Muscle of back (tissue), 11 donors: Measurements from ENCODE around the gene CCL14. TPM values are rescaled to one million over a fixed set of nuclear protein-coding genes. Genes with fewer than 3 reads are reported as not detected.
A peak's percentile ranks its signal among the peaks of the same experiment; 100 is the strongest.
"Not testable (repeated sequence)": the region's sequence is repeated elsewhere in the genome, so short reads cannot be mapped to it uniquely, and the experiment has no call there.

Source experiments
- DNase-seq, 3 donors: peaks; one replicate each; pipeline versions ENCODE4 v3.0.0 to v3.0.0-alpha.2; 2013
- polyA plus RNA-seq, 10 donors: library from polyadenylated mRNA; unstranded; fragments of 120-200 nt; gene quantifications; one replicate each; pipeline ENCODE4 v1.2.1, GENCODE V29; 2013; ENCODE audit not compliant: insufficient read length in 10 of 10

Gene CCL14
- polyA plus RNA-seq, 10 donors: 17.4 to 41.0 (median 32.6) TPM

- no peak for DNase-seq
Measured at GRCh38 chr17:35998018-35998545, 11.6 kb upstream of the CCL14 start.

- not testable (repeated sequence) for DNase-seq
Measured at GRCh38 chr17:35995346-35995745, 8.8 kb upstream of the CCL14 start.

- no peak for DNase-seq
Measured at GRCh38 chr17:35991075-35991474, 4.5 kb upstream of the CCL14 start.

- DNase-seq: no peak
Measured at GRCh38 chr17:35988164-35988563, 1.6 kb upstream of the CCL14 start.

- DNase-seq: no peak
Measured at GRCh38 chr17:35984140-35984539, 2.4 kb downstream of the CCL14 start.

GRCh38 chr17:35982409-35983191 lies 3.9 kb downstream of the CCL14 start:
- DNase-seq: no peak

- no peak for DNase-seq
Measured at GRCh38 chr17:35981908-35982330, 4.6 kb downstream of the CCL14 start.

- DNase-seq: no peak
Measured at GRCh38 chr17:35981246-35981645, 5.3 kb downstream of the CCL14 start, which contains the start of gene CCL16. CCL16 (minus strand) TSS chr17:35981497; CDS start chr17:35981420, 77 bp downstream.

GRCh38 chr17:35978346-35978745 lies 8.2 kb downstream of the CCL14 start:
- DNase-seq: no peak

GRCh38 chr17:35977509-35977908 lies 9.0 kb downstream of the CCL14 start:
- DNase-seq: no peak

GRCh38 chr17:35973333-35974260 lies 12.9 kb downstream of the CCL14 start:
- DNase-seq: no peak

GRCh38 chr17:35972945-35973332 lies 13.6 kb downstream of the CCL14 start:
- DNase-seq: no peak

GRCh38 chr17:35972535-35972934 lies 14.0 kb downstream of the CCL14 start:
- DNase-seq: no peak

- no peak for DNase-seq
Measured at GRCh38 chr17:35972066-35972465, 14.5 kb downstream of the CCL14 start.

- DNase-seq: peak; percentile 62 to 85 (median 81)
Measured at GRCh38 chr17:35969558-35970380, 16.8 kb downstream of the CCL14 start.

GRCh38 chr17:35968520-35969054 lies 17.9 kb downstream of the CCL14 start:
- DNase-seq: no peak

- DNase-seq: no peak
Measured at GRCh38 chr17:35965272-35965671, 21.3 kb downstream of the CCL14 start.

GRCh38 chr17:35963663-35964062 lies 22.9 kb downstream of the CCL14 start:
- DNase-seq: no peak

GRCh38 chr17:35953720-35954119 lies 32.8 kb downstream of the CCL14 start:
- no peak for DNase-seq

- no peak for DNase-seq
Measured at GRCh38 chr17:35949401-35949800, 37.1 kb downstream of the CCL14 start.

GRCh38 chr17:35948092-35948491 lies 38.4 kb downstream of the CCL14 start:
- DNase-seq: no peak
